DMS79 (cell line): Measurements from ENCODE around the gene ZNF787.

Source experiments
- DNase-seq: peaks from one replicate; lab custom pipeline; 2025; lab: John Stamatoyannopoulos, UW

The ZNF787 gene

GRCh38 chr19:56144376-56144775 is 23.3 kb upstream of the ZNF787 start:
- DNase-seq: no peak

DNA sequence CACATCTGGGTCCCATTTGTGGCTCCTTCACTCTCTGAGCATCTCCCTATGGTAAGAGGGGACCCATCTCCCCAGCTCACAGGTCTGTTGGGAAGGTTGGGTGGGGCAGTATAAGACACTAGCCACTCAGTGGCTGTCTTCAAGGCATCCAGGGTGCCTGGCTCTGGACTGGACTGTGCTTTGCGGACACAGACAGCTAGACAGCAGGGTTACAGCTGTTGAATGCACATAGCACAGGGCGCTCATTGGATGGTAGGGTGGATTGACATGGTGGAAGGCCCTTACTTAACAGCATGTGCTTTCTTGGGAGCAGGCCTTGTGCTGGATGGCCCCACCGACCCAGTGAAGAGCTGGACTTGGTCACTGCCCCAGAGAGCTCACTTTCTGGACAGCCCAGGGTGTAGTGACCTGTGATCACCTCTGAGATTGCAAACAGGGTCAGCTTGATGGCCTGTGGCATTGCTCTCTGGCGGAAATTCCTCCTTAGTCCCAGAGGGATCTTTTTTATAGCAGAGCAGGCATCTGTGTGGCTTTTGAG is 21.9 kb upstream of the ZNF787 start:
- DNase-seq: no peak

DNA sequence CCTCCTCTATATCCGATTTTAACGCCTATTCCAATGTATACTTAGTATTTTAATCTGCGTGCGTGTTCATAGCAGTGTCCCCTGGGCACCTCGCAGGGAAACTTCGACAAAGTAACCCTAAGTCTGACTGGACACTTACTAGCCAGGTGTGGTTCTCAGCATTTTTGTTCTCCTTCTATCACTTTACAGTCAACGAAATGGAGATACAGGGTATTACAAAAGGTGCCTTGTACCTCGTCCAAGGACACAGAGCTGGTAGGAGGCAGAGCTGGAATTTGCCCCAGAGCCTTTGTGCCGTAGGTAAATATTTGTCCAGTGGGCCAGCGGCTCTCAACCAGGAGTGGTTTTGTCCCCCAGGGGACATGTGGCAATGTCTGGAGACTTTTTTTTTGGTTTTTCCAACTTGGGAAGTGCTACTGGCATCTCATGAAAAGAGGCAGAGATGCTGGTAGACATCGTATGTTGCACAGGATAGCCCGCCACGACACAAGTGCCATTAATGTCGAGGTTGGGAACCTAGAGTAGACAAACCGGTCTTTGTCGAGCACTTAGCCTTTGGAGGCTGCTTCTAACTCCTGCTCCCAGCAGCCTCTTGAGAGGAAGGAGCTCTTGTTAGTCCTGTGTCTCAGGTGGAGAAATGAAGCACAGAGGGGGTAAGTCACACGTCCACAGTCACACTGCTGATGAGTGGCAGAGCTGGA is 21.1 kb upstream of the ZNF787 start:
- peak; percentile 94 for DNase-seq

GRCh38 chr19:56141417-56141993 is 20.4 kb upstream of the ZNF787 start:
- no peak for DNase-seq

DNA sequence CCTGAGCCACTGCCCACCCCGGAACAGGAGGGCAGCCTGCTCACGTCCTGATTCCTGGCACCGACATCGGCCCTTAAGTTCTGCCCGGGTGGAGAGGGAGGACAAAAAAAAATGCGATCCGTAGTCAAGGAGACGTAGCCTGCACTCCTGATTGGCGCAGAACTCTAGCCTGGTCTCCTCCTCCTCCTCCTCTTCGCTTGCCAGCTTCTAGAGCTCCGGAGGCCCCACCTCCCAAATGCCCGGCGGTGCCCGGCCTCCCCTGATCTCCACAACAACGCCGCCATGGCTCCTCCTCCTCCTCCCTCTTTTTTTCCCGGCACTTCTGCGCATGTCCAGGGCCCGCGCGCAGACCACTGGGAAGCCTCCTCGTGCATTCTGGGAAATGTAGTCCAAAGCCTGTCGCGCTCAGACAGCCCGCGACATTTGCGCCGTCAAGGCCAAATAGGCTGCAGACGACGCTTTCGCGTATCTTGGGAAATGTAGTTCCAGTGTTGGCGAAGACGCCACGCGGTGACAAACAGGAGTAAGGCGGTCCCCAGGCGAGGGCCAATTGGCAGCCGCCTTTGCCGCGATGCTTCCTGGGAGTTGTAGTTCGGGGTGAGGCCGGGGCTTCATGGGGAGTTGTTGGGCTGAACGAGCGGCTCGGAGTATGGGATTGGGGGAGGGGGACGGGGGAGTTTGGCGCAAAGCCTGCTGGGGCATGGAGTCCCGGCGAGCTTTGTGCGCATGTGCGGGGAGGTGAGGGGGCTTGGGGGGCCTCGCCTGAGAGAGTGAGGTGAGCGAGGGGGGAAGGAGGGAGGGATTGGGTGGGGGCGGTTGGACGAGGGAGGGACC is 19.7 kb upstream of the ZNF787 start, which contains the start of gene ZNF444:
Gene ZNF444 (plus strand): TSS at position 705 of the 834 bp plus-strand sequence. CDS start 5,625 bp downstream, outside the sequence.
- peak; percentile 100 for DNase-seq

GRCh38 chr19:56139847-56140582 is 18.9 kb upstream of the ZNF787 start:
- no peak for DNase-seq

- no peak for DNase-seq
Observed at GRCh38 chr19:56138069-56138468, 17.0 kb upstream of the ZNF787 start.

GRCh38 chr19:56137405-56137804 is 16.3 kb upstream of the ZNF787 start:
- DNase-seq: no peak

- DNase-seq: no peak
Observed at GRCh38 chr19:56136362-56136761, 15.3 kb upstream of the ZNF787 start.

DNA sequence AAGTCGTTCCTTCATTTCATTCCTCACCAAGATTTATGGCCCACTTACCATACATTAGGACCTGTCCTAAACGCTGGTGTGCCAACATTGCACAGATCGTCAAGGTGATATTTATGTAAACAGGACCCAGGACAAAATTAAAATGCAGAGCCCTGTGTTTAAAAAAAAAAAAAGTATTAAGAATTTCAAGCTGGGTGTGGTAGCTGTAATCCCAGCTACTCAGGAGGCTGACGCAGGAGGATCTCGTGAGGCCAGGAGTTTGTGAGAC is 13.5 kb upstream of the ZNF787 start:
- DNase-seq: no peak

DNA sequence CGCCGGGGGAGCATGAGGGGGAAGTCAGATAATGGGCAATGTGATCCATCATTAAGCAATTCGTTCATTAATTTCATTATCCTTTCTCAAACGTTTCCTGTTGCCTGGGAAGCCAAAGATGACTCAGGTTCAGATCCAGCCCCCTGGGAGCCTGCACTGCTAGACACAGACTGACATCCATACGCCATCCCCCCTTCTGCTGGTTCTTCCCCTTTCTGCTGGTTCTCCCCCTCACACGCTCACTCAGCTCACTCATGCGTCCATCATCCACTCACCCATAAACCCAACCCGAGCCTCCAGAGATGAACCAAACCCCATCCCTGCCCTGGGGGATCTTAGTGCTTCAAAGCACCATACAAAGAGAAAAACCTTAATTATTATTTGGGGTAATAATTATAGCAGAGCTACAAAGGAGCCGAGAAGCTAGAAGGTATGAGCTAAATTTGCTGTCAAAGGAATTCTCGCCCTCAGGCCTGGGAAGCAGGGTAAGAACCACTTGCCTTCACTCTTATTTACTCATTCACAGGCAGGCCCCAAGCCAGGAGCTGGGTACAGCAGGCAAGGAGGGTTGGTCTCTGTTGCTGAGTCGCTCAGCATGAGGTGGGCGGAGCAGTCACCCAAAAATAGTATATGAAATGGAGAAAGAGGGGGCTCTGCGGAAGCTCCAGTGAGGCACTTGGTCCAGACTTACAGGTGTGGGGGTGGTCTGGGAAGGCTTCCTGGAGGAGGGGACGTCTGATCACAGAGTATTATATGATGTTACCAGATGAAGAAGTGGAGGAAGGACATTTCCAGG is 13.0 kb upstream of the ZNF787 start:
- no peak for DNase-seq

- peak; percentile 83 for DNase-seq
Observed at GRCh38 chr19:56132316-56132822, 11.3 kb upstream of the ZNF787 start.

DNA sequence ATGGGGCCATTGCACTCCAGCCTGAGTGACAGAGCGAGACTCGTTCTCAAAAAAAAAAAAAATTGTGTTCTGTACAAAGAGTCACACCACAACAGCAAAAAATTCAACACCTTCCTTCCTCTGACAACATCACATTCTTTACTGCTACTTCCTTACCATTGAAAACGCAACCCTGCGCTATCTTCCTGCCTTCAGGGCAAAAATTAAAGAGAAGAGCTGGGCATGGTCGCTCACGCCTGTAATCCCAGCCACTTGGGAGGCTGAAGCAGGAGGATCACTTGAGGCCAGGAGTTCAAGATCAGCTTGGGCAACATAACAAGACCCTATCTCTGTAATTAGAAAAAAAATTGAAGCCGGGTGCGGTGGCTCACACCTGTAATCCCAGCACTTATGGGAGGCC is 10.6 kb upstream of the ZNF787 start:
- DNase-seq: no peak

DNA sequence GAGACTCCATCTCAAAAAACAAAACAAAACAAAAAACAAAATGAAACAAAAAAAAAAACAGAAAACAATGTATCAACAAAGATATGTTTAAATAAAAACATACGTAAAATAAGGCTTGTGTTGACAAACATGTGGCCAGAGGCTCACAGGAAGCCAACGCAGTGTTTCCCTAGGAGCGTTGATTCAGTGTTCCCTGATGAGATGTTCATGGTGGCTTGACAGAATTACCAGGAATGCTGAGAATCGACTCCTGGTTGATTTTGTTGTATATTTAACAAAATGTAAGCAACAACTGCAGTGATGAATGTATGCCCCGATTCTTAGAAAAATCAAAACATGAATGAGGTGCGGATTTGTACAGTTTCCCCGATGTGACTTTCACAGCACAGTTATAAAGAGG is 8.9 kb upstream of the ZNF787 start:
- DNase-seq: no peak

- no peak for DNase-seq
Observed at GRCh38 chr19:56126983-56127780, 6.1 kb upstream of the ZNF787 start.

GRCh38 chr19:56125806-56126590 is 4.9 kb upstream of the ZNF787 start:
- no peak for DNase-seq

GRCh38 chr19:56124578-56124977 is 3.5 kb upstream of the ZNF787 start:
- no peak for DNase-seq

DNA sequence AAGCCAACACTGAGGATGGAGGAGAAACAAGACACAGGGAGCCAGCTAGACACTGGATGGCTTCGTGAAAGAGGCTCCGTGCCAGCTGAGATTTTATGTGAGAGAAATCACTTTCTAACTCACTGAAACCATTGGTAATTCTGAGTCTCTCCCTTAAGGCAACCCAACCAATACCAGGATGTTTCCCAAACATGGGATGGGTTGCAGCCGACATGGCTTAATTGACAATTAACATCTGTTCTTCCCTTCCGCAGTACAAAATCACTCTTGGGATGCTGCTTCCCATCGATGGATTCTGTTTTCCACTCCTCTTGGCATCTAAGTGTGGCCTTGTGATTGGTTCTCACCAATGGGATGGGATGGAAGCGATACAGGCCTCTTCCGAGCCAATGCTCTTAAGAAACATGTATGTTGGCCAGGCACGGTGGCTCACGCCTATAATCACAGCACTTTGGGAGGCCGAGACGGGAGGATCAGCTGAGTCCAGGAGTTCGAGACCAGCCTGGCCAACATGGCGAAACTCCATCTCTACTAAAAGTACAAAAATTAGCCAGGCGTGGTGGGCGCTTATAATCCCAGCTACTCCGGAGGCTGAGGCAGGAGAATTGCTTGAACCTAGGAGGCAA is 2.3 kb upstream of the ZNF787 start:
- DNase-seq: no peak
